ENCODE results near the gene CAPN7.

Gene CAPN7

GRCh38 chr3:15160662-15161061, 45.4 kb upstream of the CAPN7 start:
- TF ChIP-seq EGR1 (IDR thresholded peaks at IDR 0.05) (no peak), CEBPB (IDR thresholded peaks at IDR 0.05) (no peak), FOXM1 (IDR thresholded peaks at IDR 0.05; ENCODE audit: borderline replicate concordance, low read depth) (no peak), USF1 (IDR thresholded peaks at IDR 0.05) (no peak), REST (IDR thresholded peaks at IDR 0.05; ENCODE audit: low read depth) (no peak), MAX (IDR thresholded peaks at IDR 0.05) (no peak)

- TF ChIP-seq CEBPB (IDR thresholded peaks at IDR 0.05) (no peak), USF1 (IDR thresholded peaks at IDR 0.05) (no peak), EGR1 (IDR thresholded peaks at IDR 0.05) (no peak), YY1 (IDR thresholded peaks at IDR 0.05; ENCODE audit: low read depth) (no peak), TEAD4 (IDR thresholded peaks at IDR 0.05) (no peak), NFIC (IDR thresholded peaks at IDR 0.05) (no peak), EP300 (IDR thresholded peaks at IDR 0.05; ENCODE audit: borderline replicate concordance) (no peak), FOXM1 (IDR thresholded peaks at IDR 0.05; ENCODE audit: borderline replicate concordance, low read depth) (no peak), CREB1 (IDR thresholded peaks at IDR 0.05; ENCODE audit: low read depth) (no peak), TAF1 (IDR thresholded peaks at IDR 0.05; ENCODE audit: low read depth) (no peak), MAX (IDR thresholded peaks at IDR 0.05) (no peak)
Observed at GRCh38 chr3:15161133-15161532, 44.9 kb upstream of the CAPN7 start.

GRCh38 chr3:15164340-15164739, 41.7 kb upstream of the CAPN7 start:
- no peak for TF ChIP-seq TCF12 (IDR thresholded peaks at IDR 0.05; ENCODE audit: low read depth)
- no peak for TF ChIP-seq USF1 (IDR thresholded peaks at IDR 0.05)
- no peak for TF ChIP-seq NFIC (IDR thresholded peaks at IDR 0.05)
- no peak for TF ChIP-seq ZBTB7A (IDR thresholded peaks at IDR 0.05; ENCODE audit: low read depth)
- TF ChIP-seq TAF1 (IDR thresholded peaks at IDR 0.05; ENCODE audit: low read depth), result no peak
- no peak for TF ChIP-seq RAD21 (IDR thresholded peaks at IDR 0.05; ENCODE audit: low read depth)
- TF ChIP-seq YY1 (IDR thresholded peaks at IDR 0.05; ENCODE audit: low read depth), result no peak
- no peak for TF ChIP-seq EGR1 (IDR thresholded peaks at IDR 0.05)
- TF ChIP-seq CEBPB (IDR thresholded peaks at IDR 0.05), result no peak
- no peak for TF ChIP-seq TEAD4 (IDR thresholded peaks at IDR 0.05)
- TF ChIP-seq FOXM1 (IDR thresholded peaks at IDR 0.05; ENCODE audit: borderline replicate concordance, low read depth), result no peak
- no peak for TF ChIP-seq EP300 (IDR thresholded peaks at IDR 0.05; ENCODE audit: borderline replicate concordance)
- no peak for TF ChIP-seq REST (IDR thresholded peaks at IDR 0.05; ENCODE audit: low read depth)
- TF ChIP-seq CREB1 (IDR thresholded peaks at IDR 0.05; ENCODE audit: low read depth), result no peak
- no peak for TF ChIP-seq MAX (IDR thresholded peaks at IDR 0.05)

GRCh38 chr3:15165061-15165460, 41.0 kb upstream of the CAPN7 start:
- TF ChIP-seq ZBTB7A (IDR thresholded peaks at IDR 0.05; ENCODE audit: low read depth), result no peak
- no peak for TF ChIP-seq FOXM1 (IDR thresholded peaks at IDR 0.05; ENCODE audit: borderline replicate concordance, low read depth)
- TF ChIP-seq YY1 (IDR thresholded peaks at IDR 0.05; ENCODE audit: low read depth), result no peak
- no peak for TF ChIP-seq USF1 (IDR thresholded peaks at IDR 0.05)
- no peak for TF ChIP-seq TEAD4 (IDR thresholded peaks at IDR 0.05)
- TF ChIP-seq RAD21 (IDR thresholded peaks at IDR 0.05; ENCODE audit: low read depth), result no peak
- no peak for TF ChIP-seq TCF12 (IDR thresholded peaks at IDR 0.05; ENCODE audit: low read depth)
- TF ChIP-seq EP300 (IDR thresholded peaks at IDR 0.05; ENCODE audit: borderline replicate concordance), result no peak

- no peak for TF ChIP-seq USF1 (IDR thresholded peaks at IDR 0.05)
- no peak for TF ChIP-seq FOXM1 (IDR thresholded peaks at IDR 0.05; ENCODE audit: borderline replicate concordance, low read depth)
- no peak for TF ChIP-seq YY1 (IDR thresholded peaks at IDR 0.05; ENCODE audit: low read depth)
- no peak for TF ChIP-seq TAF1 (IDR thresholded peaks at IDR 0.05; ENCODE audit: low read depth)
- no peak for TF ChIP-seq MAX (IDR thresholded peaks at IDR 0.05)
- no peak for TF ChIP-seq CREB1 (IDR thresholded peaks at IDR 0.05; ENCODE audit: low read depth)
- no peak for TF ChIP-seq RAD21 (IDR thresholded peaks at IDR 0.05; ENCODE audit: low read depth)
Observed at GRCh38 chr3:15171096-15171495, 35.0 kb upstream of the CAPN7 start.

All from Ishikawa (cell line).